NT2/D1 (cell line): ENCODE results near the gene SEMA3C.

Experiments
- SUZ12 ChIP-seq: IDR thresholded peaks from 2 replicates; pipeline ENCODE4 v1.6.1; 2011; ENCODE audit not compliant: insufficient read length, insufficient read depth; ENCODE audit errors: extremely low read depth
- YY1 ChIP-seq: IDR thresholded peaks from 2 replicates; pipeline ENCODE4 v1.6.1; 2011; ENCODE audit not compliant: insufficient read length, insufficient read depth

GRCh38 chr7:80967071-80967916, 48.4 kb upstream of the SEMA3C start:
- no peak for TF ChIP-seq SUZ12
- TF ChIP-seq YY1, result no peak
